NCI-H2196 treated with DMSO at 0.1 percent for 48 hours (cell line): ENCODE data around the gene SLC23A1.
"Not testable (repeated sequence)": the region's sequence is repeated elsewhere in the genome, so short reads cannot be mapped to it uniquely, and the experiment has no call there.

Source experiments
- DNase-seq: peaks from one replicate; lab custom pipeline; 2025; ENCODE audit not compliant: unreplicated experiment; lab: John Stamatoyannopoulos, UW

SLC23A1 gene

DNA sequence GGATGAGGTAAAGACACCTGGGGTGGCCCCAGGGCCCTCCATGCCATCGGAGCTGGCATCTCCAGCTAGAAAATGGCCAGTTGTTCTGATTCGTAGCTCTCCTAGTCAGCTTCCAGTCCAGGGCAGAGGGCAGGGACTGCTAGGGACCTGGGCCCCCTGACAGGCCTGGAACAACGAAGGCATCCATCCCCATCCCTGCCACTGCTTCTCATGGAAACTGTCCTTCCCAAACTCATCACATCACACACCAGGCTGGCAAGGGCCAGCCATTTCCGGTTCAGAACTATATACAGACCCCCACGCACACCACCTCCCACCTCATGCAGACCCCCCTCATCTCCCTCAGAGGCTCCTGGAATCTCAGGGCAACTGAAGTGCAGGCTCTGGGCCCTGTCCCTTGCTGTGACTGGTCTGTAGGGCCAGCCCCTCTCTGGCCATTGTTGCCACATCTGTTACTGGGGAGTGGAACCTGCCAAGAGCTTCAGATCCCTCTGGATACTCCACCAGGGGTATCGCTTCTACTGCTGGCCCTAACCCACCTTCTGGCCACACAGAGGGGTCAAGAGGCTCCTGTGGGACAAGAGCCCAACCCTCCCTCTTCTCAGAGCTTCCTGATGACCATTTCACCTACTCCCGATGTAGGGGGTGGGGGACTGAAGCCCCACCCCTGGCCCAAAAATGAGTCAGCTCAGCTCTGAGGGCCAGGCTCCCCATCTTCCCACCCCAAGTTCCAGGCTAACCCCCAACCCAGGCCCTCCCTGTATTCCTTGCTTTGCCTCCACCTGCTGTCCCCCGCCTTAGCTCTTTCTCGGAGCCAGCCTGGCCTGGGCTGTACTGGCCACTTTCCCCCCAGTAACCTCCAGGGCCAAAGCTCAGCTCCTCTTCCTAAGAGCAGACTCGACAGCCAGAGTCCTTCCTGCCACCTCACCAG, 7.8 kb upstream of the SLC23A1 start:
- DNase-seq, result no peak

DNA sequence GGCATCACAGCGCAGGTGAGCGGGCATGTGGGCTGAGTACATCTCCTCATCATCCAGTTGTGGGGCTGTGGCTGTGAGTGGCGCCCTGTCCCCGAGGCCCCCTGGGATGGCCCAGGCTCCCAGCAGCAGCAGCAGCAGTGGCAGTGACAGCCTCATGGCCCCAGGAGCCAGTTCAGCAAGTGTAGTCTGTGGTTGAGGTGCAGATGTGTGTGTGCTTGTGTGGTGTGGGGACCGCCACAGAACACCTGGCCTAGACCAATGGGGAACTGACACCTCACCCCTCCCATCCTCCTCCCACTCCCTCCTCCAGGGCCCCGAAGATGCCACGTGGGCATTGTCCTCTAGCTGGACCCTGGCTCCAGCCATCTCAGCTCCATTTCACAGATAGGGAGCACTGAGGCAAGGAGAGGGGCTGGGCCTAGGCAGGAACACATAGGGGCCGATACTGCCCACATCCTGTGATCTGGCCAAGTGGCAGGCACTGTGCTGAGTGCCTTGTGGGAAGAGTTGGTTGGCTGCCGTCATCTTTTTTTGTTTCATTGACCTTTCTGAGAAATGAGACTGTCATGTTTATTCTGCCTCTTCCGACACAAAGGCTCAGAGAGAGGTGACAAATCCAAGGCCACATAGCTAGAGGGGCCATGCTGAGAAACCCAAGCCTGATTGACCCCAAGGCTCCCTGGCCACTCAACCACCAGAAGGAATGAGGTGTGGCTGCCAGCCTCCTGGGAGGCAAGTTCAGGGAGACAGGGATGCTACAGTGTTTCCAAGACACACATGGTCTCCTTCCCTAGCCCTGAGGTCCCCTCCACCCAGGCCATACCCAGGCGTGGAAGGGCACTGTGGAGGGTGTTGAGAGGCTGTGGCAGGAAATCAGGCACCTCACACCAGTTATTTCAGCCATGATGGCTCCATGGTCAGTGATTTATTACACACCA, 6.9 kb upstream of the SLC23A1 start, which contains the start of gene MZB1:
TSS of gene MZB1 (minus strand) at position 213 of the 938 bp plus-strand sequence. CDS start at position 156, 57 bp downstream.
- no peak for DNase-seq

DNA sequence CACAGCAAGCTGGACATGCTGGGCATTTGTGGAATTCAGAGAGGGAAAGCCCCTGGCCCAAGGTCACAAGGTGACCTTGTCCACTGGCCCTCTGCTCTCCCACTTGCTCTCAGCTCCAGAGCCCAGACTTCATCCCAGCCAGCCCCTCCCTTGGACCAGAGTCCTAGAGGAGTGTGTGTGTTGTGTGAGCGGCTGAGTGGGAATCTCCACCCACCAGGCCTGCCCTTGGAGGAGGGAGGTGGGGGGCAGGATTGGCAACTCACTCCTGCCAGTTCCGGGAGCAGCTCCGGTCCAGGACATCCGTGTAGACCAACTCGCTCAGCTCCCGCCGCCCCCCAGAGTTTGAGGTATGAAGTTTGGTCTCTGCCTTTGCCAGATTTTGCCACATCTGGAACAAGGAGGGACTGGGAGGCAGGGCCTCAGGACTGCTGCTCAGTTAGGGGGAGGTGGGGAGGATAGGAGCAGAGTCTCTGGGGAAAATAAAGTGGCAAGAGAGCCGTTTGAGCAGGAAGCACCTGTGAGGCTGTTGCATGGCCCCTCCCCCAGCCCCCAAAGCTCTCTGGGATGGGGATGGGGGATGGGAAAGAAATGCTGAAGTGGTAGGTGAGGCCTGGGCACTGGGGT, 5.2 kb upstream of the SLC23A1 start:
- no peak for DNase-seq

DNA sequence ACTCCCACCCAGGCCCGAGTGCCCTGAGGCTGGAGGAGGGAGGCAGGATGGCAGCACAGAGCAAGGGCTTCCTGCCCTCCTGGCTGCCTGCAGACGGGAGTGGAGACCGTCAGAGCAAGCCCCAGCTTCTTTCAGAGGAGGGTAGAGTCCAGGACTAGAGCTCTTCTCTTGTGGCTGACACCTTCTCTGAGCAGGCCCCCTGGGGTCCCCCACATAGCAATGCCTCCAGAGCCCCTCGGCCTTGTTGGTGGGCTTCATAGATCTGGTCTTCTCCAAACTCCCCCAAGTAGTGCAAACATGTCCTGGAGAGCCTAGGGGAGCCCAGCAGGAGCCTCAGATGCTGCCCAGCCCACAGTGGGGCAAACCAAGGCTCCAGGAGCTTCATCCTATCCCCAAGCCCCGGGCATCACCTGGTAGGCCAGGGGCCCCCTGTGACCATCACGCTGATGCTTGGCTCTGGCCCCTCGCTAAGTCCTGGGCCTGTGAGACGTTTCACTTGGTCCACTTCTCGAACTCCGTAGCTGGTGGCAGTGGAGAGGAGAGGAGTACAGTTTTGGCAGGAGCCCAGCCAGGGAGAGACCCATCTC, 4.6 kb upstream of the SLC23A1 start:
- DNase-seq, result no peak

DNA sequence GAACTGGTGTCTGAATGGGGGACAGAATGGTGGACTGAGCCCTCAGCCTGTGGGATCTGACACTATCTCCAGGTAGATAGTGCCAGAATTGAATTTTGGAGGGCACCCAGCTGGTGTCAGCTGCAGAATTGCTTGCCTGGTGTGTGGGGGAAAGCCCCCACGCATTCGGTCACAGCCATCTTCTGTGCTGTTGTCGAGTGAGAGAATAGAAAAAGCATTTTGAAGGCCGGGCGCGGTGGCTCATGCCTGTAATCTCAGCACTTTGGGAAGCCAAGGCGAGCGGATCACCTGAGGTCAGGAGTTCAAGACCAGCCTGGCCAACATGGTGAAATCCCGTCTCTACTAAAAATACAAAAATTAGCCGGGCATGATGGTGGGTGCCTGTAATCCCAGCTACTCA, 3.9 kb upstream of the SLC23A1 start:
- not testable (repeated sequence) for DNase-seq

DNA sequence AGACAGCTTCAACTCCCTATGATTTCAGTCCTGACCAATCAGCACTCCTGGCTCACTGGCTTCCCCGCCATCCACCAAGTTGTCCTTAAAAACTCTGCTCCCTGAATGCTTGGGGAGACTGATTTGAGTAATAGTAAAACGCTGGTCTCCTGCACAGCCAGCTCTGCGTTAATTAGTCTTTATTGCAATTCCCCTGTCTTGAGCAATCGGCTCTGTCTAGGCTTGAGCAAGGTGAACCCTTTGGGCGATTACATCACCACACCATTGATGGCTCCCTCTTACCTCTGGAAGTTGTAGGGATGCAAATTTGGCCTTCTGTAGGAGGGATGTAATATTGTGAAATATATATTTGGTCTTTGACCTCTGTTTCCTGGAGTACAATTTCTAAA, 2.9 kb upstream of the SLC23A1 start:
- DNase-seq, result no peak

DNA sequence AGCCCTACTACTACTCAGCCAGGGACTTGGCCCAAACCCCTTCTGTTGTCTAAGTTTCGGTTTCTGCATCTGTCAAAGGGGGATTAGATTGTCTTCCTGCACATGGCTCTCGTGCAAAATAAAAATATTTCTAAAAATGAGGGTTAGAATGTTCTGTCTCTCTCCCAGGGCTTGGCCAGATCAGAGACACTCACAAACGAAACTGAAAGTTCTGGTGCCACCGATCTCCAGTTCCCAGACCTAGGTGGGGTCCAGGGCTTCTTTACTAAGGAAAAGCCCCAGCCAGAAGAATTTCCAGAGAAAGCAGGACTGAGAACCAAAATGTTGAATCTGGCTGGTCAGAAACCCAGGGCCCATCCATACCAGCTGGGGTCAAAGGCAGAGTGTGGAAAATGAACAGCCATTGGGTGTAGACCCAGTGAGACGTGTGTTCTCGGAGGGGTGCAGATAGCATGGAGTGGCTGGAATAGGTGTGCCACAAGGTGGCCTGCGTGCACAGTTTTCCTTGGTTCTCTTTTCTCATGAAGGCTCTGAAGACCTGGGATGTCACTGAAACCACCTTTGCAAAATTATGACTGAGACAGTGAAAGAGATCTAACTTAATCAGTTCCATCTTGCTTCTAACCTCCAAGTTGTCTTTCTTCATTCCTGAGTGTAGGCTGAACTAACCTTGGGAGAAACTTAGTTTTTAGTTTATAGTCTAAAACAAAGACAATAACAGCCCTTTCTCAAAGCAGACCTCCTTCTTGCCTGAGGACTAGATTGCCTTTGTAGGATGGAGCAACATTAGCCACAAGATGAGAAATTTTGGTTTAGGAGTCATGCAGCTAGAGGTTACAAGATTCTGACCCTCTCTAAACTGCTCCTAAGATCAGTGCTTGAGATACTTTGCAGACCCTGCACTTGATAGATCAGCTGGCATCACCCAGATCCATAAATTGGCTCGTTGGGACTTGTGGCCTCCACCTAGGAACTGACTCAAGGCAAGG, 2.3 kb upstream of the SLC23A1 start:
- DNase-seq, result no peak

DNA sequence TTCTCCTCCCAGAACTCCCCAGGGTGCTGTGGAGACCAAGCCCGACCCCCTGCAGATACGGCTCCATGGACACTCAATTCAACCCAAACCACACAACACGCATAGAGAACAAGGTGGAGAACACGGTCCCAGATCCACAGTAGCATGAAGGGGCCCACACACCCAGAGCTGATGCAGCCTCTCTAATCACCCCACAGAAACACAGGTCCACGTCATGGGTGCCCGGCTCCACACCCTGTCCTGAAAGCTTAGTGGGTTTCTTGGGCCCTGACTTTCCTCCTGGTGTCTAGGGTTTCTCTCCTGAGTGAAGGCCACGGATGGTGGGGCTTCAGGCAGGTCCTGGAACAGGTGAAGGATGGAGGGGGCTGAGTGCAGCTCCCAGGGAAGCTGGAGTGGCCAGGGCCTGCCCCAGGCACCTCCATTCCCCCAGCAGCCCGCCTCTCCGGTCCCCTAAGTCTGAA, 1.5 kb upstream of the SLC23A1 start:
- DNase-seq, result no peak

DNA sequence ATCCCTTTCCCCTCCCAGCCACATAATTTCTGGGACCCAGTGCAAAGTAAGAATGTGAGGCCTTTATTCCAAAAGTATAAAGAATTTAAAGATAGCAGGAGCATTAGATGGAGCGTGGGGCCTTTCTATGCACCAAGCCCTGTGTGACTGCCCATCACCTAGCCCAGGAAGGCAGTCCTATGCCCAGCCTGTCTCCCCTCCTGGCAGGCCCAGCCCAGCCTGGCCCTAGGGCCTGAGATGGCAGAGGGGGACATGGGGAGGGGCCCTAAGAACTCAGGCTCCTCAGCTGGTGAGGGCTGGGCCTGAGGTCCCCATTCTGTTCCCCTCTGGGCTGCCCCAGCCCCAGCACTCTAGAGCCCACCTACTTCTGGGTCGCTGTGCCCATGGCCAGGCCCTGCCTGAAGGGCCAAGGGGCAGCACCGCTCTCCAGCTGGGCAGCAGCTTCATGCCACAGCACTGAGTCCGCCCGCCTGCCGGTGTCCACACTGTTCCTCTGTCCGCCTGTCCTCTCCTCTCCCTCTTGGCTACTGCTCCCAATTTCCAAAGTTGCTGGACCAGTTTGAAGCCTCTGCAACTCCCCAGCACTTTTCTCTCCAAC, 995 bp upstream of the SLC23A1 start:
- no peak for DNase-seq

DNA sequence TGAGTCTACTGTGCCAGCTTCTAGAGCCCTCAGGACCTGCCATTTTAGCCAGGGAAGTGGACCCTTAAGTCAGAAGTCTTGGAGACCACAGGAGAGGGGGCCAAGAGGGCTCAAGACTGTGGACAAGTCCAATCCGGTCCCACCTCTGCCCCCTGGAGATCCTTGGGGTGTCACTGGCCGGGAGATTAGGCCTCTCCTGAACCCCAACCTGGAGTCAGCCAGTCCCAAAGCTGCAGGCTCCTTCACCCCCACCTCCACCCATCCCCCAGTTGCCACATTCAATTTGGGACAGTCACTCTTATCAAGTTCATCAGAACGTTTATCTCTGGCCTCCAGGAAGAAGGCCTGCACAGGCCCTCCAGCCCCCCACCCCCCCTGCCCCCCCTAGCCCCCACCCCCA, 290 bp downstream of the SLC23A1 start:
- DNase-seq, result no peak

DNA sequence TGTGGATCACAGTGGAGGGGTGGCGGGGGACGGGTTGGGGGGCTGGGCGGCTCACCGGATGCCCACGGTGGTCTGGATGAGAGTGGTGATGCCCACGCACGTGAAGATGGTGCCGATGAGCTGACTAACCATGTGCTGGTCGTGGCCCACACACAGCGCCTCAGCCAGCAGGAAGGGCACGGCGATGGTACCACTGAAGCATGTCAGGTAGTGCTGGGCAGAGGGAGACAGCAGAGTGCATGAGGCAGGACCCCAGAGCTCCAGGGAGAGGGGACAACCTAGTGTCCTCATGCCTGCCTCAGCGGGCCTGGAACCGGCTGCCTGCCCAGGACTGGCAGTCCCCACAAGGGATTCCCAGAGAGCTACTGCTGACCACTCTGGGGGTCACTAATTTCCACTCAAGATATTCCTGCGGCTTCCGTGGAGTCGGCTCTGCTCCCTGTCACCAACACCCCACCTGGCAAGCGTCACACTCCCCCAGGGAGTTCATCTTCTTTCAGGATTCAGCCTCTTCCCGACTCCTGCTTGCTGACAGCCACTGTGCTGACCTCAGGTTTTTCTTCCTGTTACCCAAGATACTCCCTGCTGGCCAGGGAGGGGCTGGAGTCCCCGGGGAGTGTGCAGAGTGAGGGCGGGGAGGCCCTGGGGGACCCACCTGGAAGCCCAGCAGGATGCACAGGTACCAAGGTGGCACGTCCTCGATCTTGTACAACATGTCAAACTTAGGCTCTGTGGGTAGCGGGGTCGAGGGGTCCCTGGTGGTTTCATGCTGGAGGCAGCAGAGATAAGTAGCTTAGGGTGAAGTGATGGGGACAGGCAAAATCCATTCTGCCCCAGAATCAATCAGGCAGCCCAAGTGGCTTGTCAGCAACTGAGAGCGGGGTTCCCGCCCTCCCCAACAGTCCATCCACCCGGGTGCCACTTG, 998 bp downstream of the SLC23A1 start:
- no peak for DNase-seq

DNA sequence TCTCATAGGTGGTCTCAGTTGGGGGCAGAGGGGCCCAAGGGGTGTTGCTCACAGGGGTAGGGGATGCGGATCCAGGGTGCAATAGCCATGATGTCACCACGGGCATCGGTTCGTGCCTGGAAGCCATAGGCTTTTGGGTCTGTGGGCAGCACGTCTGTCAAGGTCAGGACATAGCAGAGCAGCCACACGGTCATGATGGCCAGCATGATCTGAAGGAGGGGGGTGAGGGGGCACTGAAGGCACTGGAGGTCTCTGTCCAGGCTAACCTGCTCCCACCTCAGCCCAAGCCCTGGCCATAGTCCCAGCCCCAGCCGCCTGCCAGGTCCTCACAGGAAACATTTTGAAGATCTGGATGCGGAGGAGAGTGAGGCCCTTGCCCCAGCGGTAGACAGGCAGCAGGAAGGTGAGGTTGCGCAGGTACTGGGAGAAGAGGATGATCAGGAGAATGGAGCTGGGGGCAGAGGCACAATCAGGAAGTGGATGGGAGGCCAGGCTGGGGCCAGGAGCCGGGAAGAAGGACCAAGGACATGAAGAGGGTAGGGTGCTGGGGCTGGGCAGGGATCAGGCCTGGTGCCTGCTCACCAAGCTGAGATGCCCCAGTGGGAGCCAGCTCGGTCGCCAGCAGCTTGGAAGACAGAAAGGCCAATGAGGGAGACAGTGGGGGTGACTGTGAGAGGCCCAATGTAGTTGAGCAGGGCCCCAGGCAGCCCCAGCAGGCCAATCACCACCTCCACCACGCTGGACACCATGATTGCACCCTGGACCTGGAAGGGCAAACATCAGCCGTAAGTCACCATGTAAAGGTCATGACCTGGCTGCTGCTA, 3.3 kb downstream of the SLC23A1 start:
- DNase-seq, result no peak

DNA sequence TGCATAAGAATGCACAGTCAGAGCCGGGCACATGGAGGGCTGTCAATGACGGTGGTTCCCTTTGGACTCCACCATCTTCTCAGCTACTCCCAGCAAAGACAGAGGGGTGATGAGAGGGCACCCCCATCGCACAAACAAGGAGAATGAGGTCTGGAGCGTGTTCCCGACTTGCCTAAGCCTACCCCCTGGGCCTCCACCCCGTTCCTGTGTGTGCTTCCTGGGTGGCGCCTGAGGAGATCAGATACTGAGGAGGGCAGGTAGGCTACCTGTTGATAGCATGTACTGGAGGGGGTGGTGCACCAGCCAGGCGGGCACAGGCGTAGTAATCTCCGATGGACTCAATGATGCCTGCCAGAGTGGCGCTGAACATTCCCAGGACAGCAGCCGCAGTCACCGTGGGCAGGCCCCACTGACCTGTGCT, 4.1 kb downstream of the SLC23A1 start:
- no peak for DNase-seq

DNA sequence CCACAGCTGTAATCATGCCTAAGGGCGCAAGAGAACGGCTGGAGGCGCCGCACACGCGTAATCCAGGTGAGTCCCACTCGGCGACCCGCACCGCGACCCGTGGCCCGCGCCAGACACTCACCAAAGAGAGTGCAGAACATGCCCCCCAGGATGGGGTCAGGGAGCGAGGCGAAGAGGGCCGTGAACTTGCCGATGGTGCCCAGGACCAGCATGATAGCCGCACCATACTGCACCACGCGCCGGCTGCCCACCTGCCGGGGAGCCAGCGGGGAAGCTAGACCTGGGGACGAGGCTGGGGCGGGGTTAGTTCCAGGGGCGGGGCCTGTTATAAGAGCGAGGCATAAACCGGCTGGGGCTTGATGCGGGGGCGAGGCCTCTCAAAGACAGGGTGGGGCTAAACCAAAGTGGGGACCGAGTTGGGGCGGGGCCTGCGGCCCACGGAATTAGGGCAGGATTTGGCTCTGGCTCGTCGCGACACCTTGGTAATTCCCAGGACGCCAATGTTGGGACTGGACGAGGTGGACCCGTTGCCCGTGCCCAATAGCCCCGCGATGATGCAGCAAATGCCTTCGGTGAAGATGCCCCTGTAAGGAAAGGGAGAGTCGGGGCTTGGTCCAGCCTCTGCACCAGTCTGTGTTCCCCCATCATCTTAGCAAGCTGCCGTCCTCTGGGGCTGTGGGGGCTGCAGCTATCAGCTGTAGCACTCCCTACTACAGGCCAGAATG, 4.8 kb downstream of the SLC23A1 start:
- DNase-seq, result no peak

DNA sequence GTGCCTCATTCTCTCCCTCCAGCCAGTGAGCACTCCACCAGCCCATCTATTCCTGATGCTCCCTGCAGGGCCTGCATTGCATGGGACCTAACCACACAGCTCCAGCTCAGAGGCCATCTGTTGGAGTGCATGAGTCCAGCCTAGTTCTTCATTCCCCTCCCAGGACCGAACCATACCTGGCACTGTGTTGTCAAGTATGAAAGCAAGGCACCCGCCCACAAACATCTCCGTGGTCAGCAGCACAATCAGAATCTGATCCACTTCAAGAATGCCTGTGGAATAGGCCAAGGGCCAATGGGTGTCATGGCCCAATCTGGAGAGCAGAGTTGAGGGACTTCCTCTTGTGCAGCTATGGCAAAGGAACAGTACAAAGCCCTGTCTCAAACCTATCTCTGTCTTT, 5.9 kb downstream of the SLC23A1 start:
- DNase-seq, result no peak

DNA sequence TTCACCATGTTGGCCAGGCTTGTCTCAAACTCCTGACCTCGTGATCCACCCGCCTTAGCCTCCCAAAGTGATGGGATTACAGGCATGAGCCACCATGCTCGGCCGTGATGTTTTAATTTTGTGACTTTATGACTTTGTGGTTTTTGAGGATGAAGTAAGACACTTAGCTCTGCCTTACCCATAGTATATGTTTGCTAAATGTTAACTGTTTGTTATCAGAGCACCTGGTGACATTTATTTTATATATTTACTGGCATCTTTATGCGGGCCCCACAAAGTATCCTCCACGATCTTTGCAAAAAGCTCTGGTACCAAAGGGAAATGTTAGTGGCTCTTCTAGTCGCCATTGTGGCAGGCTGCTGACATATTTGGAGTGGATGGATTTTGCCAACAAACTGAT, 6.7 kb downstream of the SLC23A1 start:
- DNase-seq, result no peak

DNA sequence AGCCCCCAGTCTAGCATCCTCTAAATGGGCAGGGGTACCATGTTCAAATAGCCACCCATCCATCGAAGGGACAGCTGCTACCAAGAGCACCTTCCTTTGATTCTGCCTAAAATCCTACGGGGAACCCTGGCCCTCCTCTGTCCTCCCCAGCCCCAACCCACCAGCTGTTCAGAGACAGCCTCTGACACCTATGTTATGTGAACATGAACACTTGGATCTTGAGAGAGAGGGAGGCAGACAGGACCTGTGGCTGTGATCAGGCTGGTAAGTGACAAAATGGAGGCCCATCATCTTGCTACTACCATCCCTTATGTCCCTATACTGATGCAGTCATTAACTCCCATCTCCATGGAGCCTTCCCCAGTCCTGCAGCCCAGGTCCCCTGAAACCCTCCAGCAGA, 8.2 kb downstream of the SLC23A1 start:
- no peak for DNase-seq
